ENCODE measurements around the gene EFCAB6.

GRCh38 chr22:43535741-43536140, 276.4 kb downstream of the EFCAB6 start:
- TF ChIP-seq CHD4 (IDR thresholded peaks at IDR 0.05) (no peak), EZH2 (IDR thresholded peaks at IDR 0.05; ENCODE audit: borderline replicate concordance, control insufficient read depth, low read depth, low read length) (no peak), TARDBP (IDR thresholded peaks at IDR 0.05; ENCODE audit: borderline replicate concordance) (no peak), POLR2A (IDR thresholded peaks at IDR 0.05; ENCODE audit: low read depth, low read length) (no peak), USF1 (IDR thresholded peaks at IDR 0.05; ENCODE audit: borderline replicate concordance, extremely low read length, insufficient read depth, low read depth, low read length) (no peak), CTCF (IDR thresholded peaks at IDR 0.05 in 2 of 3, conservative IDR thresholded peaks at IDR 0.05 in 1 of 3; ENCODE audit: control insufficient read depth in 2 of 3, extremely low read depth in 1 of 3, insufficient read depth in 1 of 3, low read depth in 3 of 3, low read length in 3 of 3) (no peak), MAX (IDR thresholded peaks at IDR 0.05; ENCODE audit: low read depth, low read length) (no peak), ATF3 (IDR thresholded peaks at IDR 0.05; ENCODE audit: borderline replicate concordance, extremely low read depth, low read depth, low read length) (no peak), USF2 (IDR thresholded peaks at IDR 0.05; ENCODE audit: borderline replicate concordance, low read depth, low read length) (no peak), JUND (IDR thresholded peaks at IDR 0.05; ENCODE audit: low read depth, low read length) (no peak), YBX1 (IDR thresholded peaks at IDR 0.05) (no peak), ETV6 (conservative IDR thresholded peaks at IDR 0.05 in 1 of 2, IDR thresholded peaks at IDR 0.05 in 1 of 2; ENCODE audit: borderline replicate concordance in 1 of 2, low read depth in 1 of 2) (no peak), STAT1 (conservative IDR thresholded peaks at IDR 0.05) (no peak), ZBTB33 (IDR thresholded peaks at IDR 0.05) (no peak)

Measured in GM12878 (cell line).